Suprapubic skin (tissue), 4 donors: ENCODE measurements around the gene ALDH5A1.
A peak's percentile ranks its signal among the peaks of the same experiment; 100 is the strongest.

Experiments used
- EP300 ChIP-seq: sonication (generic); formaldehyde crosslinking; IDR thresholded peaks from one replicate; pipeline ENCODE4 v1.6.1; 2017; ENCODE audit warnings: antibody characterized with exemption
- POLR2A ChIP-seq, 2 donors: fragments of 450-650 bp; IDR thresholded peaks; one replicate each; pipeline ENCODE4 v1.6.1; 2017; ENCODE audit warnings: antibody characterized with exemption in 2 of 2, mild to moderate bottlenecking in 2 of 2, moderate library complexity in 2 of 2
- POLR2AphosphoS5 ChIP-seq, 3 donors: sonication (generic); formaldehyde crosslinking; IDR thresholded peaks; one replicate each; pipeline ENCODE4 v1.6.1; 2017; ENCODE audit warnings: antibody characterized with exemption in 3 of 3
- TF ChIP-seq, protein P1 (sequence below), 2 donors: fragments of 200-600 bp in 1 of 2; fragments of 450-650 bp in 1 of 2; sonication (generic) in 1 of 2; IDR thresholded peaks; one replicate each; pipeline ENCODE4 v1.5.1; 2016 to 2019; ENCODE audit warnings: antibody characterized with exemption in 2 of 2, mild to moderate bottlenecking in 1 of 2, moderate library complexity in 1 of 2

DNA sequence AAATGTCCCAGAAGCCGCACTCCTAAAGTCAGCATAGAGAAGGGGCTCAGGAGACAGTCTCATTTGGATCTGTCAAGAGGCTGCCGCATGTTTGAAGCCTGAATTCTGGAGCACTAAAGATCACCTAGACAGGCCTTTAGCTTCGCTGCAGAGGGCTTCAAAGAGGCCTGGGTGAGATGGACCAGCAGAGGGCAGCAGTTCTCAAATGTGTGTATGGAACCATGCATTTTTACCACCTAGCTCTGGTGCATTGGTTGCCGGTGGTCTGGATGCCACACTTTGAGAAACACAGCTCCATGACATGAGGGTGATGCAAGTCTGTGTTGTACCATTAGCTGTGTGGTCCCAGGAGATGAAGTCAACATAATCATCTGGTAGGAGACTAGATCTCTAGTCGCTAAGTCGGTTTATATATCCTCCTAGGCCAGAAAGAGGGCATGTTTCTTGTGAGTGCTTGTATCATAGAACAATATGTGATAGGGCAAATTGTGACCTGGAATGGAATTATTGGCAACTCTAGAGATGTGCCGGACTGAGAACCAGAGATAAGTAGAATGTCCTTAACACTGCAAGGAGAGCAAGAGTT lies 86.4 kb downstream of the ALDH5A1 start:
- TF ChIP-seq POLR2AphosphoS5 (IDR thresholded peaks at IDR 0.05) (no peak), POLR2A (IDR thresholded peaks at IDR 0.05) (no peak), EP300 (no peak)
- TF ChIP-seq, protein P1, sequence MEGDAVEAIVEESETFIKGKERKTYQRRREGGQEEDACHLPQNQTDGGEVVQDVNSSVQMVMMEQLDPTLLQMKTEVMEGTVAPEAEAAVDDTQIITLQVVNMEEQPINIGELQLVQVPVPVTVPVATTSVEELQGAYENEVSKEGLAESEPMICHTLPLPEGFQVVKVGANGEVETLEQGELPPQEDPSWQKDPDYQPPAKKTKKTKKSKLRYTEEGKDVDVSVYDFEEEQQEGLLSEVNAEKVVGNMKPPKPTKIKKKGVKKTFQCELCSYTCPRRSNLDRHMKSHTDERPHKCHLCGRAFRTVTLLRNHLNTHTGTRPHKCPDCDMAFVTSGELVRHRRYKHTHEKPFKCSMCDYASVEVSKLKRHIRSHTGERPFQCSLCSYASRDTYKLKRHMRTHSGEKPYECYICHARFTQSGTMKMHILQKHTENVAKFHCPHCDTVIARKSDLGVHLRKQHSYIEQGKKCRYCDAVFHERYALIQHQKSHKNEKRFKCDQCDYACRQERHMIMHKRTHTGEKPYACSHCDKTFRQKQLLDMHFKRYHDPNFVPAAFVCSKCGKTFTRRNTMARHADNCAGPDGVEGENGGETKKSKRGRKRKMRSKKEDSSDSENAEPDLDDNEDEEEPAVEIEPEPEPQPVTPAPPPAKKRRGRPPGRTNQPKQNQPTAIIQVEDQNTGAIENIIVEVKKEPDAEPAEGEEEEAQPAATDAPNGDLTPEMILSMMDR (IDR thresholded peaks at IDR 0.05) = peak; percentile 33 to 74
